LNCAP (cell line): ENCODE data around the gene PODN.

Experiments used
- CTCF ChIP-seq: fragments of 450-650 bp; IDR thresholded peaks from 2 replicates; pipeline ENCODE4 v1.5.1; 2017; ENCODE audit warnings: mild to moderate bottlenecking

Gene PODN

DNA sequence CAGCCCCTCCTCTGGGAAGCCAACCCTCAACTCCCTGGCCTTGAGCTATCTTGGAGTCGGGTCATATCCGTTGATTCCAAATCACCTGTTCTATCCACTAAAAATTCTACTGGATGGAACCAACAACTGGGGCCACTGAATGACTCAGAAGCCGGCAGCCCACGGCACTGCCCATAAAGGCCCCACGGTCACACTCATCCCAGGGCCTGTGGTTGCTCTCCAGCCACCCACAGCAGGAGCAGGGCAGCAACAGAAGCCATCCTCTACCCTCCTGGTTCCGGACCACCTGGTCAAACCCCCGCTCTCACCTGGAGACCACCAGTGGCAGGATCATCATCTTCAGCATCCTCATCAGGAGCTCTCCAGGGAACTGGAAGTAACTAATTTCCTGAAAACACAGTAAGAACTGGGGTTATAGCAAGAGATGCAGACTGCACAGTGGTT lies 72.1 kb downstream of the PODN start:
- no peak for TF ChIP-seq CTCF
